HCT116 (cell line): ENCODE results near the gene SHANK3. TPM values are rescaled to one million over a fixed set of nuclear protein-coding genes. Genes with fewer than 3 reads are reported as not detected.
"Not testable (repeated sequence)": the region's sequence is repeated elsewhere in the genome, so short reads cannot be mapped to it uniquely, and the experiment has no call there.

Experiments used
- ATAC-seq: fragments of 200-7000 bp; cut with Tn5 transposase; 2 replicates; pipeline ENCODE4 v1.9.1; 2020; ENCODE audit warnings: mild to moderate bottlenecking, moderate library complexity
- BruUV-seq: library from RNA; stranded (reverse); fragments of 400-500 nt; replicated peaks from 2 replicates; lab custom pipeline; 2021; lab: Mats Ljungman, UMichigan
- CTCF ChIA-PET: fragments of 300-600 bp; sonication (Branson Sonifier 250); formaldehyde crosslinking; loops from one replicate; lab custom pipeline; 2021; ENCODE audit warnings: antibody characterized with exemption; lab: Charles Lee
- POLR2A ChIA-PET: fragments of 300-600, 350-600 bp; sonication (Branson Sonifier 250); formaldehyde crosslinking; loops from one replicate; lab custom pipeline; 2021; ENCODE audit warnings: antibody characterized with exemption; lab: Charles Lee
- RAD21 ChIA-PET, 2 experiments: fragments of 300-600 bp; sonication (Branson Sonifier 250); formaldehyde crosslinking; loops; one replicate each; lab custom pipeline; 2023; ENCODE audit warnings: low total read pairs in 2 of 2; ENCODE audit not compliant: uncharacterized antibody in 2 of 2, unreplicated experiment in 2 of 2, low non-redundant PET in 1 of 2; lab: Charles Lee
- DNase-seq: peaks from one replicate; pipeline ENCODE4 v3.0.0-alpha.2; 2010; ENCODE audit warnings: low read depth, low spot score
- H2AFZ ChIP-seq: fragments of 200-600 bp; shearing (Covaris generic), sonication (generic); 2 replicates; pipeline ENCODE4 v1.6.1; 2017; ENCODE audit warnings: low read depth, mixed run types, mixed read lengths, antibody characterized with exemption, low read length; ENCODE audit not compliant: poor library complexity, severe bottlenecking
- H3K27ac ChIP-seq: 2 replicates; pipeline ENCODE4 v1.5.1; 2012; ENCODE audit warnings: low read depth, low read length
- H3K27me3 ChIP-seq: fragments of 200-600 bp; sonication (generic); 2 replicates; pipeline ENCODE4 v1.6.1; 2016; ENCODE audit warnings: mixed run types, low read length, mixed read lengths; ENCODE audit not compliant: insufficient read depth
- H3K36me3 ChIP-seq, 2 experiments: fragments of 200-500 bp in 1 of 2; fragments of 200-600 bp in 1 of 2; sonication (Bioruptor generic) in 1 of 2; sonication (generic) in 1 of 2; 2 replicates each; pipeline versions ENCODE4 v1.5.1 to v1.6.1; 2014 to 2016; ENCODE audit warnings: low read length in 2 of 2, inconsistent platforms in 1 of 2, mixed read lengths in 1 of 2, mixed run types in 1 of 2; ENCODE audit not compliant: insufficient read depth in 2 of 2, control insufficient read depth in 1 of 2
- H3K4me1 ChIP-seq, 2 experiments: fragments of 200-600 bp in 1 of 2; sonication (generic) in 1 of 2; 2 replicates each; pipeline versions ENCODE4 v1.5.1 to v1.6.1; 2012 to 2017; ENCODE audit warnings: low read length in 2 of 2, inconsistent platforms in 1 of 2, mild to moderate bottlenecking in 1 of 2, mixed read lengths in 1 of 2, mixed run types in 1 of 2, moderate library complexity in 1 of 2; ENCODE audit not compliant: insufficient read depth in 2 of 2, control insufficient read depth in 1 of 2
- H3K4me2 ChIP-seq: fragments of 200-600 bp; sonication (generic); 2 replicates; pipeline ENCODE4 v1.6.1; 2017; ENCODE audit warnings: mixed run types, low read length, mixed read lengths
- H3K4me3 ChIP-seq, 2 experiments: fragments of 200-600 bp in 1 of 2; sonication (generic) in 1 of 2; replicated peaks in 1 of 2; 2 replicates each; pipeline ENCODE4 v1.5.1; 2011 to 2016; ENCODE audit warnings: low read length in 2 of 2, control low read depth in 1 of 2, low read depth in 1 of 2, mild to moderate bottlenecking in 1 of 2, mixed read lengths in 1 of 2, mixed run types in 1 of 2
- H3K79me2 ChIP-seq: fragments of 200-600 bp; sonication (generic); 2 replicates; pipeline ENCODE4 v1.6.1; 2017; ENCODE audit warnings: mild to moderate bottlenecking, mixed run types, low read length, moderate library complexity, mixed read lengths; ENCODE audit not compliant: insufficient read depth
- H3K9ac ChIP-seq: fragments of 200-600 bp; sonication (generic); 2 replicates; pipeline ENCODE4 v1.6.1; 2016; ENCODE audit warnings: low read length, mixed read lengths
- H3K9me2 ChIP-seq: fragments of 200-600 bp; sonication (generic), shearing (Covaris generic); 2 replicates; pipeline ENCODE4 v1.6.1; 2017; ENCODE audit warnings: mixed run types, mild to moderate bottlenecking, moderate library complexity; ENCODE audit not compliant: insufficient read depth
- H3K9me3 ChIP-seq, 2 experiments: fragments of 200-500 bp in 1 of 2; fragments of 200-600 bp in 1 of 2; sonication (Bioruptor generic) in 1 of 2; sonication (generic) in 1 of 2; 2 replicates each; pipeline ENCODE4 v1.6.1; 2014 to 2017; ENCODE audit warnings: low read length in 2 of 2, mixed read lengths in 2 of 2, inconsistent platforms in 1 of 2, low read depth in 1 of 2, mild to moderate bottlenecking in 1 of 2, mixed run types in 1 of 2, moderate library complexity in 1 of 2; ENCODE audit not compliant: control insufficient read depth in 1 of 2, insufficient read depth in 1 of 2
- H4K20me1 ChIP-seq: fragments of 200-600 bp; sonication (generic), shearing (Covaris generic); 2 replicates; pipeline ENCODE4 v1.6.1; 2017; ENCODE audit warnings: mixed run types, mild to moderate bottlenecking, moderate library complexity; ENCODE audit not compliant: insufficient read depth
- EGR1 ChIP-seq: IDR thresholded peaks from 2 replicates; pipeline ENCODE4 v1.6.1; 2012; ENCODE audit warnings: low read depth
- ELF1 ChIP-seq: IDR thresholded peaks from 2 replicates; pipeline ENCODE4 v1.6.1; 2012; ENCODE audit warnings: low read depth, borderline replicate concordance
- EZH2 ChIP-seq: fragments of 200-600 bp; sonication (generic); IDR thresholded peaks from 2 replicates; pipeline ENCODE4 v1.6.1; 2017; ENCODE audit warnings: antibody characterized with exemption, mixed run types
- FOSL1 ChIP-seq: IDR thresholded peaks from 2 replicates; pipeline ENCODE4 v1.6.1; 2012; ENCODE audit warnings: low read depth
- JUND ChIP-seq: IDR thresholded peaks from 2 replicates; pipeline ENCODE4 v1.6.1; 2012
- POLR2A ChIP-seq: IDR thresholded peaks from 2 replicates; pipeline ENCODE4 v1.7.0; 2011; ENCODE audit warnings: borderline replicate concordance; ENCODE audit not compliant: insufficient read depth, insufficient read length; ENCODE audit errors: extremely low read depth
- RAD21 ChIP-seq: IDR thresholded peaks from 2 replicates; pipeline ENCODE4 v1.6.1; 2012; ENCODE audit warnings: low read depth, mild to moderate bottlenecking
- SIN3A ChIP-seq: IDR thresholded peaks from 2 replicates; pipeline ENCODE4 v1.6.1; 2012; ENCODE audit warnings: low read depth
- TCF7L2 ChIP-seq: IDR thresholded peaks from 2 replicates; pipeline ENCODE4 v1.7.0; 2011; ENCODE audit warnings: borderline replicate concordance, inconsistent platforms; ENCODE audit not compliant: insufficient read depth, insufficient read length; ENCODE audit errors: extremely low read depth
- YY1 ChIP-seq: IDR thresholded peaks from 2 replicates; pipeline ENCODE4 v1.6.1; 2011; ENCODE audit warnings: low read length, low read depth, moderate library complexity, mild to moderate bottlenecking; ENCODE audit not compliant: insufficient replicate concordance; ENCODE audit errors: extremely low read depth
- intact Hi-C: fragments of 100-400 bp; cut with micrococcal nuclease; formaldehyde crosslinking; loops from 2 replicates; pipeline ENCODE4 v1.10.0; 2022
- total RNA-seq: library from RNA; stranded (reverse); gene quantifications from one replicate; pipeline ENCODE4 v1.2.1, GENCODE V29; 2021; ENCODE audit not compliant: unreplicated experiment
- TF ChIP-seq, protein P1 (sequence below): IDR thresholded peaks from 2 replicates; pipeline ENCODE4 v1.6.1; 2011; ENCODE audit warnings: mild to moderate bottlenecking, low read length, moderate library complexity; ENCODE audit not compliant: insufficient replicate concordance; ENCODE audit errors: extremely low read depth
- TF ChIP-seq, protein P2 (sequence below): IDR thresholded peaks from 2 replicates; pipeline ENCODE4 v1.6.1; 2012; ENCODE audit warnings: low read depth

Gene SHANK3
- total RNA-seq, 1 experiment from 2014 or later = 16.0 TPM

DNA sequence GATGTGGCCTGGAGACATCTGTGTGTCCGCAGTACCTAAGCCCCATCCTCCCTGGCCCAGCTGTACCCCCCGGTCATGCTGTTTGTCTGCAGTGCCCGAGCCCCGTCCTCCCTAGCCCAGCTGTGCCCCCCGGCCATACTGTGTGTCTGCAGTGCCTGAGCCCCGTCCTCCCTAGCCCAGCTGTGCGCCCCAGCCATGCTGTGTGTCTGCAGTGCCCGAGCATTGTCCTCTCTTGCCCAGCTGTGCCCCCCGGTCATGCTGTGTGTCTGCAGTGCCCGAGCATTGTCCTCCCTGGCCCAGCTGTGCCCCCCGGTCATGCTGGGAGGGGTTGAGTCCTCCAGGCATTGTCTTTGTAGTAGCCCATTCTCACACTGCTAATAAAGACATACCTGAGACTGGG is 37.0 kb upstream of the SHANK3 start:
- H2AFZ ChIP-seq = no peak overlapping the region
- H3K4me3 ChIP-seq = no peak overlapping the region
- H3K36me3 ChIP-seq = no peaks in the 10 kb centered on the region
- no peak for ATAC-seq
- TF ChIP-seq FOSL1 (no peak), POLR2A (no peak), ELF1 (no peak), JUND (no peak), TCF7L2 (no peak), EZH2 (no peak), SIN3A (no peak), EGR1 (no peak), YY1 (no peak), RAD21 (no peak)
- TF ChIP-seq, protein P1, sequence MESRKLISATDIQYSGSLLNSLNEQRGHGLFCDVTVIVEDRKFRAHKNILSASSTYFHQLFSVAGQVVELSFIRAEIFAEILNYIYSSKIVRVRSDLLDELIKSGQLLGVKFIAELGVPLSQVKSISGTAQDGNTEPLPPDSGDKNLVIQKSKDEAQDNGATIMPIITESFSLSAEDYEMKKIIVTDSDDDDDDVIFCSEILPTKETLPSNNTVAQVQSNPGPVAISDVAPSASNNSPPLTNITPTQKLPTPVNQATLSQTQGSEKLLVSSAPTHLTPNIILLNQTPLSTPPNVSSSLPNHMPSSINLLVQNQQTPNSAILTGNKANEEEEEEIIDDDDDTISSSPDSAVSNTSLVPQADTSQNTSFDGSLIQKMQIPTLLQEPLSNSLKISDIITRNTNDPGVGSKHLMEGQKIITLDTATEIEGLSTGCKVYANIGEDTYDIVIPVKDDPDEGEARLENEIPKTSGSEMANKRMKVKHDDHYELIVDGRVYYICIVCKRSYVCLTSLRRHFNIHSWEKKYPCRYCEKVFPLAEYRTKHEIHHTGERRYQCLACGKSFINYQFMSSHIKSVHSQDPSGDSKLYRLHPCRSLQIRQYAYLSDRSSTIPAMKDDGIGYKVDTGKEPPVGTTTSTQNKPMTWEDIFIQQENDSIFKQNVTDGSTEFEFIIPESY = no peak
- TF ChIP-seq, protein P2, sequence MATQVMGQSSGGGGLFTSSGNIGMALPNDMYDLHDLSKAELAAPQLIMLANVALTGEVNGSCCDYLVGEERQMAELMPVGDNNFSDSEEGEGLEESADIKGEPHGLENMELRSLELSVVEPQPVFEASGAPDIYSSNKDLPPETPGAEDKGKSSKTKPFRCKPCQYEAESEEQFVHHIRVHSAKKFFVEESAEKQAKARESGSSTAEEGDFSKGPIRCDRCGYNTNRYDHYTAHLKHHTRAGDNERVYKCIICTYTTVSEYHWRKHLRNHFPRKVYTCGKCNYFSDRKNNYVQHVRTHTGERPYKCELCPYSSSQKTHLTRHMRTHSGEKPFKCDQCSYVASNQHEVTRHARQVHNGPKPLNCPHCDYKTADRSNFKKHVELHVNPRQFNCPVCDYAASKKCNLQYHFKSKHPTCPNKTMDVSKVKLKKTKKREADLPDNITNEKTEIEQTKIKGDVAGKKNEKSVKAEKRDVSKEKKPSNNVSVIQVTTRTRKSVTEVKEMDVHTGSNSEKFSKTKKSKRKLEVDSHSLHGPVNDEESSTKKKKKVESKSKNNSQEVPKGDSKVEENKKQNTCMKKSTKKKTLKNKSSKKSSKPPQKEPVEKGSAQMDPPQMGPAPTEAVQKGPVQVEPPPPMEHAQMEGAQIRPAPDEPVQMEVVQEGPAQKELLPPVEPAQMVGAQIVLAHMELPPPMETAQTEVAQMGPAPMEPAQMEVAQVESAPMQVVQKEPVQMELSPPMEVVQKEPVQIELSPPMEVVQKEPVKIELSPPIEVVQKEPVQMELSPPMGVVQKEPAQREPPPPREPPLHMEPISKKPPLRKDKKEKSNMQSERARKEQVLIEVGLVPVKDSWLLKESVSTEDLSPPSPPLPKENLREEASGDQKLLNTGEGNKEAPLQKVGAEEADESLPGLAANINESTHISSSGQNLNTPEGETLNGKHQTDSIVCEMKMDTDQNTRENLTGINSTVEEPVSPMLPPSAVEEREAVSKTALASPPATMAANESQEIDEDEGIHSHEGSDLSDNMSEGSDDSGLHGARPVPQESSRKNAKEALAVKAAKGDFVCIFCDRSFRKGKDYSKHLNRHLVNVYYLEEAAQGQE = no peak
- BruUV-seq = no TSS peak
- H3K27me3 ChIP-seq = no peaks in the 10 kb centered on the region
- no peaks in the 10 kb centered on the region for H3K9me3 ChIP-seq
- DNase-seq = no peak
- POLR2A ChIA-PET = no interaction called here
- H3K79me2 ChIP-seq = no peaks in the 10 kb centered on the region
- no peak overlapping the region for H3K9ac ChIP-seq
- peaks cover 0 to 2% of the 10 kb centered on the region in 2 experiments; a peak in 1 of 4 replicates for H3K4me1 ChIP-seq
- no peak overlapping the region for H3K27ac ChIP-seq
- no peaks in the 10 kb centered on the region for H3K9me2 ChIP-seq
- RAD21 ChIA-PET = no interaction called here
- CTCF ChIA-PET = no interaction called here
- H4K20me1 ChIP-seq = no peaks in the 10 kb centered on the region
- no peak overlapping the region for H3K4me2 ChIP-seq
- intact Hi-C loops = no loop called here

DNA sequence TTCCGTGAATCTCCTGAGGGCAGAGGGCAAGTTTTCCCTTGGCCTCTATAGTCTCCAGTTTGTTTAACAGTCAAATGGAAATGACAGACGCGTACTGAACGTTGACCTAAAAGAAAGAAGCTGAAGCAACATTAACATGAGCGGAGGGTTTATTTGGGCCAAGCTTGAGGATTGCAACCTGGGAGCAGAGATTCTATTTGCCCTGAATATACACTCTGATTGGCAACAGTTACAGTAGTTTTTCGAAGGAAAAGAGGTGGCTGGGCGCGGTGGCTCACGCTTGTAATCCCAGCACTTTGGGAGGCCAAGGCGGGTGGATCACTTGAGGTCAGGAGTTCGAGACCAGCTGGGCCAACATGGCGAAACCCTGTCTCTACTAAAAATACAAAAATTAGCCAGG is 32.3 kb upstream of the SHANK3 start:
- RAD21 ChIA-PET, H4K20me1 ChIP-seq, H3K9ac ChIP-seq, H3K4me3 ChIP-seq, ATAC-seq, H3K79me2 ChIP-seq, CTCF ChIA-PET, H3K27ac ChIP-seq, intact Hi-C loops, H3K4me1 ChIP-seq, POLR2A ChIA-PET, H3K36me3 ChIP-seq, H3K9me2 ChIP-seq, H3K4me2 ChIP-seq, BruUV-seq, H3K9me3 ChIP-seq, H2AFZ ChIP-seq, DNase-seq: not testable (repeated sequence)
- H3K27me3 ChIP-seq = peaks cover 21% of the 10 kb centered on the region
